AG04449 (cell line): ENCODE data around the gene POU6F2.

ENCODE experiments used
- CTCF ChIA-PET: fragments of 350-600 bp; formaldehyde crosslinking; extraction: SDS; loops from one replicate; lab custom pipeline; 2021; ENCODE audit warnings: antibody characterized with exemption; lab: Yijun Ruan, JAX
- POLR2A ChIA-PET: fragments of 400-600, 350-600 bp; formaldehyde crosslinking; extraction: SDS; loops from one replicate; lab custom pipeline; 2020; ENCODE audit warnings: antibody characterized with exemption, inconsistent platforms; lab: Yijun Ruan, JAX
- DNase-seq: peaks from one replicate; pipeline ENCODE4 v3.0.0-alpha.2; 2010; ENCODE audit warnings: low read depth, low spot score
- H3K4me3 ChIP-seq: 2 replicates; pipeline ENCODE4 v1.5.1; 2011; ENCODE audit warnings: low read depth, mild to moderate bottlenecking, control low read depth, low read length
- CTCF ChIP-seq: IDR thresholded peaks from one replicate; pipeline ENCODE4 v1.5.1; 2011; ENCODE audit warnings: mild to moderate bottlenecking, moderate library complexity, low read length, control low read depth, inconsistent platforms; ENCODE audit not compliant: insufficient read depth; ENCODE audit errors: missing control alignments

The POU6F2 gene

GRCh38 chr7:39142750-39143149 is 165.0 kb downstream of the POU6F2 start:
- TF ChIP-seq CTCF = no peak
- CTCF ChIA-PET = no interaction called here
- no peak for DNase-seq
- POLR2A ChIA-PET = no interaction called here
- H3K4me3 ChIP-seq = no peak overlapping the region

GRCh38 chr7:39144420-39144819 is 166.7 kb downstream of the POU6F2 start:
- ChIA-PET POLR2A (no interaction called here), CTCF (no interaction called here)
- no peak overlapping the region for H3K4me3 ChIP-seq
- TF ChIP-seq CTCF = no peak
- no peak for DNase-seq

- H3K4me3 ChIP-seq = no peak overlapping the region
- ChIA-PET POLR2A (no interaction called here), CTCF (no interaction called here)
- TF ChIP-seq CTCF = no peak
- no peak for DNase-seq
Observed at GRCh38 chr7:39145283-39145682, 167.6 kb downstream of the POU6F2 start.

GRCh38 chr7:39145935-39146334 is 168.2 kb downstream of the POU6F2 start:
- ChIA-PET CTCF (no interaction called here), POLR2A (no interaction called here)
- TF ChIP-seq CTCF = no peak
- no peak overlapping the region for H3K4me3 ChIP-seq
- no peak for DNase-seq

GRCh38 chr7:39152701-39153100 is 175.0 kb downstream of the POU6F2 start:
- CTCF ChIA-PET = no interaction called here

GRCh38 chr7:39153113-39153512 is 175.4 kb downstream of the POU6F2 start:
- TF ChIP-seq CTCF = no peak
- DNase-seq = no peak
- CTCF ChIA-PET = no interaction called here
- no peak overlapping the region for H3K4me3 ChIP-seq
- POLR2A ChIA-PET = no interaction called here

More at GRCh38 chr7:39152701-39153100, 175.0 kb downstream of the POU6F2 start:
- H3K4me3 ChIP-seq = no peak overlapping the region
- POLR2A ChIA-PET = no interaction called here
- no peak for TF ChIP-seq CTCF
- DNase-seq = no peak
